HG02798 (cell line): ENCODE results near the gene PIP5KL1.

Source experiments
- ATAC-seq: cut with Tn5 transposase; IDR thresholded peaks from one replicate; pipeline ENCODE4 v1.9.1; 2021; ENCODE audit warnings: mild to moderate bottlenecking; ENCODE audit not compliant: unreplicated experiment, poor library complexity

Gene PIP5KL1

DNA sequence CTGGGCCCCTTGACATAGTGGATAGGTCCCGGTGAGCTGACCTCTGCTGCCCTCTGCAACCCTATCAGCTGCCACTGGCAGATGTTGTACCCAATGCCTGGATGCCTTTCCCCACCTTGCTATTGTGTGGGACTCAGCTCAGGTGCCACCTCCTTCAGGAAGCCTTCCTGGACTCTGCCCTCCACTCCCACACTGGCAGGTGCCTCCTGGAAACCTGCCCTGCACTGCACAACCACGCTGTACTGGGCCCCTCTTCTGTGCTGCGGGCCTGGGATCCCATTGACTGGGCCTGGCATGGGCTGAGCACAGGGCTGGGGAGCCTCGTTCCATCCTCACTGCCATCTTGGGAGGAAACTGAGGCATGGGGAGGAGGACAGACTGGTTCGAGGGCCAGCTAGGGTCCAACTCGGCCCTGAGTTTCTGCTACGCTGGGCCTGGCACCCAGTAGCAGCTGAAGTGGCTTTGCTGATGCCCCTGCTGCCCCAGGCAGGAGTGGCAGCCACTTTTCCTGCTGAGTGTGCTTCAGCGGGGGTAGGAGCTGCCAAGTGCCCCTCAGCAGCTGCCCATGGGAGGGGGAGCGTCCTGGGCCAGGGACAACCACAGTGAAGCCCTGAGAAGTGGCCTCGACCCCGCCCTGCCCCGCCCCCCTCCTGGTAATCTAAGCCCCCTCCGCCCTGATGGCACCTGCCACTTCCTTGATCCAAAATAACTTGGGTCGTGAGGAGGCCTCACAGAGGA lies 54.4 kb downstream of the PIP5KL1 start:
- ATAC-seq = no peak

DNA sequence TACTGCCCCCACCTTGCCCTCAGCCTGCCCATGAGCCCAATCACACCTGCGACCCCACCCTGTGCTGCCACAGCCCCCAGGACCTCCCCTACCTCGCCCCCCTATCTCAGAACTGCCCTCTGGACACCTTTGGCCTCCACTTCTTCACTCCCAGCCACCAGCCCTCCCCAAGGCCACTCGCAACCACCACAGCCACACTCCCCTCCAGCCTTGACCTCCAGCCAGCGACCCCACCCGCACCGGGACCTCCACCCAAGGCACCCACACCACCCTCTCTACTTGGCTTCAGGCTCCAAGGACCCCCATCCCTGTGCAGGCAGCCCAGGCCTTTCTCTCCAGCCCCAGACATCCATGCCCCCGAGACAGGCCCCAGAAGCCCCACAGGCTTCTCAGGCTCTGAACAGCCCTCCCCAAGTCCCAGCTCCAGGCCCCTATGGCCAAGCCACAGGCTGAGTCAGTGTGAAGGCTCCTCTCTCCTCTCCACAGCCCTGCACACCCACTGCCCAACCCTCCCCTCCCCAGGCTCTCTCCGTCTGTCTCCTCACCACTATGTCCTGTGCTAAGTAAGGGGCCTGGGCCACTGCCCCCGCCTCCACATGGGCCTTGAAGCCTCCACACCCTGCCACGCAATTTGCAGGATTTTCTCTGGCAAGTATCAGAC lies 55.1 kb downstream of the PIP5KL1 start:
- no peak for ATAC-seq

DNA sequence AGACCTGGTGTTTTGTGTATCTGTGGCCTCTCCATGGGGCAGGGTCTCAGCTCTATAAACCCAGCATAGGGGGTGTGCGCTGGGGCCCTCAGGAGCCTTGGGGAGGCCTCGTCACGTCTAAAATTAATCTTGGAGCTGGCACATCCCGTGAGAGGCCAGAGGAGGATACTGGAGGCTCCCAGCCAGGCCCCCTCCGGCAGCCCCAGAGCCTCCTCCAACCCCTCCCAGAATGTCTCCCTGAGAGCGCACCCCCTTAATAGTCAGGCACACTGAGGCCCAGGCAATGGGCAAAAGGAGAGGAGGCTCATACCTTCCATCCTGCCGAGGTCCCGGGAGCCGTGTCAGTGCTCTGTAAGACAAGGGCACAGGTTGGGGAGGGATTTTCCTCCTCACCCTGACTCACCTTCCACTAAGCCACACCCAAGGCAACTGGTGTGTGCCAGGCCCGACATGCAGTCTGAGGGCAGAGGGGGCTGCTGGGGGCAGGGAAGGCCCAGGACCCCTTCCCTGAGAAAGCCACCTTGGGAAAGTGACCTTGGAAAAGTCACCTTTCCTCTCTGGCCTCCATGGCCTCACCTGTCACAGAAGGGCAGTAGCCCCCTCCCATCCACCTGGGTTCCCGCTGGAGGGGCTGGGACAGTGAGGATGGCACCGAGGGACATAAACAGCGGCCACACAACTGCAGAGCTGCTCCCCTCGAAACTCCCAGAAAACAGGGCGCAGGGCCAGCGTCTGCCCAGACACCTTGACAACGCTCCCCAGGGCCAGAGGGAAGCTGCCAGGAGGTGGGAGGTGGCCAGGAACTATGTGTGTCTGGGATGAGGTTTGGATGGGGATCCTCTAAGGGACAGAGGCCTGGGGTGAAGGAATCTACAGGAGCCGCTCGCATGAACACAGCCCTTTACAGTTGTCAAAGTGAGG lies 56.0 kb downstream of the PIP5KL1 start:
- no peak for ATAC-seq

DNA sequence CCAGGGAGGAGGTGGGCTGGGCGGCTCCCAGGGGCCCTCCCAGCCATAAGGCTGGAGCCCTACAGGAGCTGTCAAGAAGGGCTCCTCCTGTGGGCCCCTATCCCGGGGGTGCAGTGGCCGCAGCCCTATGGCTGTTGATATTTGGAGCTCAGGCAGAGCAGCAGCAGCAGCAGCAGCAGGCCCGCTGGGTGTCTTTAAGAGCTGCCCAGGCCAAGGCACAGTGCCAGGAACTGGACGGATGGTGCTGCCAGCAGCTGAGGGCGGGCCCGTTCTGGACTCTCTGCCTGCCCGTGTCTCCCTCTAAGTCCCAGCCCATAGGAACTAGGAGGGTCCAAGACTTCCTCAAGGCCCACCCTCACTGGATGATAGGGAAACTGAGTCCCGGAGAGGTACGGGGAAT lies 56.7 kb downstream of the PIP5KL1 start:
- no peak for ATAC-seq

DNA sequence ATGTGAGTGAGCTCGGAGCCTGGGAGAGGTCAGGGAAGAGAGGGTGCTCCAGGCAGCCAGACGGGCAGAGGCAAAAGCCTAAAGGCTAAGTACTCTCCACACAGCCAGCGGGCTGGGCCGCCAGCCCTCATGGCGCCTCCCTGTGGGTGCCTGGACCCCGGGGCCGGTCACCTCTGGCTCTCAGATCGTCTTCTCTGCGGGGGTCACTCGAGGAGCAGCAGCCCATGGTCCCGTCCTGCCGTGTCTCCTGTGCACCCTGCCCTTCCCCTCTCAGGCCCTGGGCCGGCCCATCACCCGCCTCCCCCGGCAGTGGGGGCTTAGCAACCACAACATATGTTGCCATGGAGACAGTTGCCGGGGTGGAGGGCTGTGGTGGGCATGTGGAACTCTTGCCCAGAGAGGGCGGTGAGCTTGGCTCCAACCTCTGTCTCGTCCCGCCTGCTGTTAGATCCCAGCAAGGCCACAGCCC lies 57.3 kb downstream of the PIP5KL1 start:
- ATAC-seq = no peak

DNA sequence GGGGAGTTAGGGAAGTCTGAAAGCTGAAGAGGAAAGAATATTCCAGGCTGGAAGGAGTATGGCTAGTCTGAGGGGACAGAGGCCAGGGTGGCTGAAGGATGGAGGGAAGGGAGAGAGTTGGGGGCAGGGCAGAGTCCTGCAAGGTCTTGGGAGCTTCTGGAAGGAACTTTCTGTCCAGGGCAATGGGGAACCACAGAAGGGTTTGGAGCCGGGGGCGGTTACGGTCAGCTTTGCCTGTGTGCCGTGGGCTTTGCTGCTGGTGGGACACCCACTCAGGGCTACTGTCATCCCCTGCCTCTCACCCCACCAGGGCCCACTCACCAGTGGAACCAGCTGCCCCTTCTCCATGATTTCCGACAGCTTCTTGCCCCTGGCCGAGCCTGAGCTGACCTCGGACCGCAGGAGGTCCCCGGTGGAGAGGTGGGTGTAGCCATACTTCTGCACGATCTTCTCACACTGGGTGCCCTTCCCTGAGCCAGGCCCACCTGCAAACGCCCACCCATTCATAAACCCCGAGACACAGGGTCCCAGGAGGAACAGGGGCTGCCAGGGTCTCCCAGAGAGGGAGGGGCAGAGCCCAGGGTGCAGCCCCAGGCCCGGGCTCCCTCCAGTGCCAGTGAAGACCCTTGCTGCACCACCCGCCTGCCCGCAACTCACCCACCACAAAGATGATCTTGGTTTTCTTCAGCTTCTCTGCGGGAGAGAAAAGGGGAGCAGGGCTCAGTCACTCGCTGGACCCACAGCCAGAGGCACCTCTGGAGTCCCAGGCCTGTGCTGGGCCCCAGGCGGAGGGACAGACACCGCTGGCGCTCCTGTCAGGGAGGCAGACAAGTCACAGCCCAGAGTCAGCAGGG lies 58.0 kb downstream of the PIP5KL1 start:
- no peak for ATAC-seq

DNA sequence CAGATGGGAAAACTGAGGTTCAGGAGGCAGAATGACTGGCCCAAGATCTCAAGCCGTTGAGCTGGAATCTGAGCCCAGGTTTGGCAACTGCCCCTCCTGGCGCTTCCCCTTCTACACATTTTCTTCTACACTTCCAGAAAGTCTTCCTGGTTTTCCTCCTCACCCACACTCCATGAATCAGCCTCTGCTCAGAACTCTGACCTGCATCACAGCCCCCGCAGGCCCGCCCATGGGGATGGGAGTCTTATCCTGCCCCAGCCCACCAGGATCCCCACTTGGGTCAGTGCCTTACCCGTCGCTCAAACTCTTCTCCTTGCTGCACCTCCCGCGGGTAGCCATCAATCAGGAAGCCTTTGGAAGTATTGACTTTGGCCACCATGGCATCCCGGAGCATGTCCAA lies 59.0 kb downstream of the PIP5KL1 start:
- no peak for ATAC-seq

DNA sequence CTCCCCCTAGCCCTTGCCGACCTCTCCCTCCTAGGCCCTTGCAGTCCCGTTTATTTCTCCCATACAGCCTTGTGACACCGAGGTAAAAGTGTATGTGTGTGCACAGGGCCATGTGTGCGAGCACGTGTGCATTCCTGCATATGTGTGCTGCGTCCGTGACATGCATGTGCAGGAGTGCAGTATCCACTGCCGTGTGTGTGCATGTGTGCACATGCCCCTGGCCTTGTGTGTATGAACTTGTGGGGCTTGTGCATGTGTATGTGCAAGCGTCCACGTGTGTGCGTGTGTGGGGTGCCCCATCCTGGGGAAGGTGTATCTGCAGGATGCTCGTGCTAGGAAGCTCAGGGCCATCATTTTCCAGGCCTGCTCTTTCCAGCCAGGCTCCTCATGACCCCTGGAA lies 59.7 kb downstream of the PIP5KL1 start:
- no peak for ATAC-seq
